Endothelial cell of umbilical vein (primary cell): ENCODE measurements around the gene DNMT1. TPM values are rescaled to one million over a fixed set of nuclear protein-coding genes. Genes with fewer than 3 reads are reported as not detected.

ENCODE experiments used
- BruUV-seq: library from RNA; stranded (reverse); fragments of 400-500 nt; replicated peaks from 2 replicates; lab custom pipeline; 2021; lab: Mats Ljungman, UMichigan
- CTCF ChIA-PET: fragments of 300-600, 350-600 bp; sonication (Branson Sonifier 250); formaldehyde crosslinking; loops from one replicate; lab custom pipeline; 2021; ENCODE audit warnings: antibody characterized with exemption, inconsistent platforms; lab: Charles Lee
- POLR2A ChIA-PET: fragments of 300-600, 350-600 bp; sonication (Branson Sonifier 250); formaldehyde crosslinking; loops from one replicate; lab custom pipeline; 2021; ENCODE audit warnings: antibody characterized with exemption, inconsistent platforms; lab: Charles Lee
- DNase-seq: peaks from one replicate; pipeline ENCODE4 v3.0.0-alpha.2; 2011; ENCODE audit warnings: low read depth, low spot score
- FAIRE-seq: peaks from 2 replicates; lab custom pipeline; 2011; peaks lifted over from hg19 to GRCh38; lab: Jason Lieb, UNC
- H2AFZ ChIP-seq: 2 replicates; pipeline ENCODE4 v1.6.0; 2012; ENCODE audit warnings: low read depth, low read length, control low read depth, inconsistent platforms
- H3K27ac ChIP-seq: 2 replicates; pipeline ENCODE4 v1.5.1; 2011; ENCODE audit warnings: low read depth, mild to moderate bottlenecking, control low read depth, low read length, moderate library complexity; ENCODE audit not compliant: insufficient read depth
- H3K27me3 ChIP-seq, 2 experiments: 2 replicates each; pipeline versions ENCODE4 v1.6.0 to v1.6.1; 2011; ENCODE audit warnings: low read length in 2 of 2, mixed read lengths in 1 of 2; ENCODE audit not compliant: control insufficient read depth in 2 of 2, insufficient read depth in 2 of 2
- H3K36me3 ChIP-seq, 2 experiments: 2 replicates in 1 of 2; 3 replicates in 1 of 2; pipeline ENCODE4 v1.5.1; 2011; ENCODE audit warnings: low read length in 2 of 2, mild to moderate bottlenecking in 1 of 2, moderate library complexity in 1 of 2; ENCODE audit not compliant: control insufficient read depth in 2 of 2, insufficient read depth in 2 of 2; ENCODE audit errors: extremely low read depth in 1 of 2
- H3K4me1 ChIP-seq: 3 replicates; pipeline ENCODE4 v1.5.1; 2011; ENCODE audit warnings: mild to moderate bottlenecking, low read length; ENCODE audit not compliant: control insufficient read depth, insufficient read depth; ENCODE audit errors: extremely low read depth
- H3K4me2 ChIP-seq: 2 replicates; pipeline ENCODE4 v1.6.1; 2011; ENCODE audit warnings: low read length, control low read depth, mixed read lengths; ENCODE audit not compliant: insufficient read depth
- H3K4me3 ChIP-seq, 3 experiments: fragments of 200-600 bp in 1 of 3; sonication (generic), shearing (Covaris generic) in 1 of 3; replicated peaks in 1 of 3; 2 replicates each; pipeline ENCODE4 v1.5.1; 2011 to 2016; ENCODE audit warnings: control low read depth in 3 of 3, low read length in 3 of 3, mild to moderate bottlenecking in 2 of 3, inconsistent platforms in 1 of 3, low read depth in 1 of 3, moderate library complexity in 1 of 3; ENCODE audit not compliant: insufficient read depth in 1 of 3
- H3K79me2 ChIP-seq: 2 replicates; pipeline ENCODE4 v1.6.0; 2012; ENCODE audit warnings: low read length, inconsistent platforms; ENCODE audit not compliant: control insufficient read depth, insufficient read depth
- H3K9ac ChIP-seq: replicated peaks from 2 replicates; pipeline ENCODE3; 2011; ENCODE audit warnings: low read length, control low read depth; ENCODE audit not compliant: insufficient read depth; ENCODE audit errors: extremely low read depth
- H3K9me1 ChIP-seq: replicated peaks from 3 replicates; pipeline ENCODE4 v1.6.0; 2011; ENCODE audit warnings: mild to moderate bottlenecking, low read length; ENCODE audit not compliant: control insufficient read depth, insufficient read depth; ENCODE audit errors: extremely low read depth
- H3K9me3 ChIP-seq: replicated peaks from 2 replicates; pipeline ENCODE4 v1.5.1; 2012; ENCODE audit warnings: low read length, inconsistent platforms; ENCODE audit not compliant: control insufficient read depth, insufficient read depth
- H4K20me1 ChIP-seq: replicated peaks from 2 replicates; pipeline ENCODE3; 2011; ENCODE audit warnings: mild to moderate bottlenecking, low read length; ENCODE audit not compliant: control insufficient read depth, insufficient read depth; ENCODE audit errors: extremely low read depth
- CTCF ChIP-seq, 2 donors: IDR thresholded peaks; 1 replicate in 1 of 2; 2 replicates in 1 of 2; pipeline ENCODE4 v1.5.1; 2011; ENCODE audit warnings: low read length in 2 of 2, mild to moderate bottlenecking in 2 of 2, moderate library complexity in 2 of 2, control low read depth in 1 of 2, inconsistent platforms in 1 of 2, low read depth in 1 of 2; ENCODE audit not compliant: insufficient read depth in 1 of 2; ENCODE audit errors: extremely low read depth in 1 of 2
- EZH2 ChIP-seq: IDR thresholded peaks from 2 replicates; pipeline ENCODE4 v1.6.1; 2012; ENCODE audit warnings: borderline replicate concordance, low read depth, mild to moderate bottlenecking, moderate library complexity, low read length, inconsistent platforms; ENCODE audit not compliant: severe bottlenecking
- FOS ChIP-seq: IDR thresholded peaks from 2 replicates; pipeline ENCODE4 v1.6.1; 2011; ENCODE audit warnings: mild to moderate bottlenecking, low read length, moderate library complexity, borderline replicate concordance; ENCODE audit not compliant: insufficient read depth
- JUN ChIP-seq: IDR thresholded peaks from 2 replicates; pipeline ENCODE4 v1.6.1; 2011; ENCODE audit warnings: borderline replicate concordance, low read depth; ENCODE audit not compliant: insufficient read length, insufficient read depth
- MAX ChIP-seq: IDR thresholded peaks from 2 replicates; pipeline ENCODE4 v1.6.1; 2011; ENCODE audit not compliant: insufficient read depth, insufficient read length
- MYC ChIP-seq: IDR thresholded peaks from one replicate; pipeline ENCODE4 v1.6.1; 2011; ENCODE audit warnings: mild to moderate bottlenecking, low read depth, low read length
- POLR2AphosphoS5 ChIP-seq: IDR thresholded peaks from 2 replicates; pipeline ENCODE4 v1.6.1; 2012; ENCODE audit warnings: low read depth, mild to moderate bottlenecking, control low read depth, low read length, moderate library complexity; ENCODE audit not compliant: insufficient read depth
- dilution Hi-C: fragments of 300-500 bp; cut with MboI; formaldehyde crosslinking; loops from one replicate; pipeline ENCODE4 v1.15.0; 2019; ENCODE audit warnings: low sequenced_read_pairs; ENCODE audit not compliant: extremely low pct_ligation_motif_present
- intact Hi-C: fragments of 100-400 bp; cut with micrococcal nuclease; formaldehyde crosslinking; loops from one replicate; pipeline ENCODE4 v1.10.0; 2022
- polyA plus RNA-seq, 4 experiments: library from polyadenylated mRNA; depleted of rRNA in 3 of 4; stranded (reverse) in 3 of 4; unstranded in 1 of 4; fragments of >200 nt; gene quantifications; 2 replicates each; pipeline versions ENCODE4 v1.2.1 to v1.2.3, GENCODE V29; 2011 to 2012; ENCODE audit warnings: missing spikeins in 1 of 4
- total RNA-seq: library from RNA; stranded (reverse); gene quantifications from 2 replicates; pipeline ENCODE4 v1.2.3, GENCODE V29; 2021

DNMT1 gene
- total and polyA plus RNA-seq, 2 donors (not counting 3 experiments of a cell fraction or from before 2014, with no cell fraction given) = 53.4 to 165 TPM

GRCh38 chr19:10107254-10107653 lies 87.5 kb downstream of the DNMT1 start:
- Histone ChIP-seq H4K20me1 (no peaks in the 10 kb centered on the region), H2AFZ (no peak overlapping the region), H3K9me3 (no peaks in the 10 kb centered on the region), H3K79me2 (peaks cover 28% of the 10 kb centered on the region), H3K4me3 (peak overlapping the region; percentile 87 to 98 (median 95)), H3K27ac (peak overlapping the region; percentile 50), H3K4me2 (peak overlapping the region; percentile 95), H3K4me1 (peaks cover 9% of the 10 kb centered on the region), H3K9me1 (no peaks in the 10 kb centered on the region), H3K27me3 (no peaks in the 10 kb centered on the region), H3K36me3 (peaks cover 8 to 31% of the 10 kb centered on the region in 2 experiments), H3K9ac (peak overlapping the region; percentile 85)
- no TSS peak for BruUV-seq
- ChIA-PET POLR2A (interaction anchor here (1.9 kb wide), 1 partner anchor 11 kb away, joined by 11 read pairs; no protein-coding TSS in a partner anchor), CTCF (interaction anchor here (0.6 to 2.1 kb wide), 2 partner anchors 12 to 125 kb away, joined by 3 to 13 read pairs; no protein-coding TSS in a partner anchor)
- dilution Hi-C loops (no loop called here), intact Hi-C loops (loop anchor here (10.0 kb wide), 1 partner anchor 88 kb away; the partner anchor contains the start of gene DNMT1)
- DNase-seq (no peak), FAIRE-seq (no peak)
- no peak for TF ChIP-seq FOS
- TF ChIP-seq POLR2AphosphoS5 = no peak
- no peak for TF ChIP-seq MAX
- no peak for TF ChIP-seq JUN
- TF ChIP-seq CTCF (IDR thresholded peaks at IDR 0.05; ENCODE audit: extremely low read depth in 1 of 2, insufficient read depth in 1 of 2, low read depth in 1 of 2, low read length in 2 of 2) = no peak
- TF ChIP-seq MYC = no peak
- no peak for TF ChIP-seq EZH2
